A549 (cell line): ENCODE results near the gene BTN2A1. TPM values are rescaled to one million over a fixed set of nuclear protein-coding genes. Genes with fewer than 3 reads are reported as not detected.

Experiments
- ATAC-seq, 2 experiments: fragments of 200-7000 bp in 1 of 2; fragments of >200 bp in 1 of 2; cut with Nextera tagmentation in 1 of 2; cut with Tn5 transposase in 1 of 2; 3 replicates each; pipeline versions ENCODE4 v1.8.0 to v1.9.1; 2018 to 2020; ENCODE audit warnings: mild to moderate bottlenecking in 1 of 2, moderate library complexity in 1 of 2
- CTCF ChIA-PET: fragments of 300-600 bp; sonication (Branson Sonifier 250); formaldehyde crosslinking; extraction: SDS; loops from one replicate; lab custom pipeline; 2021; ENCODE audit warnings: antibody characterized with exemption, inconsistent platforms; lab: Yijun Ruan, JAX
- POLR2A ChIA-PET: fragments of 350-600 bp; formaldehyde crosslinking; extraction: SDS; loops from one replicate; lab custom pipeline; 2021; ENCODE audit warnings: antibody characterized with exemption, inconsistent platforms; lab: Yijun Ruan, JAX
- DNase-seq, 2 experiments: peaks; one replicate each; pipeline versions ENCODE4 v3.0.0 to v3.0.0-alpha.2; 2011 to 2016; ENCODE audit warnings: low read depth in 1 of 2, low spot score in 1 of 2
- FAIRE-seq: peaks from 2 replicates; lab custom pipeline; 2011; peaks lifted over from hg19 to GRCh38; lab: Jason Lieb, UNC
- H3K27ac ChIP-seq, 2 experiments: fragments of >200 bp; sonication (Bioruptor Twin); formaldehyde crosslinking; 3 replicates each; pipeline ENCODE4 v1.5.1; 2016 to 2017
- H3K4me1 ChIP-seq: fragments of >200 bp; sonication (Bioruptor Twin); formaldehyde crosslinking; 3 replicates; pipeline ENCODE4 v1.6.1; 2016
- H3K4me2 ChIP-seq: fragments of >200 bp; sonication (Bioruptor Twin); formaldehyde crosslinking; 3 replicates; pipeline ENCODE4 v1.6.1; 2016
- H3K4me3 ChIP-seq: fragments of >200 bp; sonication (Bioruptor Twin); formaldehyde crosslinking; 3 replicates; pipeline ENCODE4 v1.5.1; 2016
- H3K9me3 ChIP-seq: fragments of >200 bp; sonication (Bioruptor Twin); formaldehyde crosslinking; 3 replicates; pipeline ENCODE4 v1.6.1; 2016
- CBX8 ChIP-seq: fragments of 200-600 bp; sonication (generic); IDR thresholded peaks from 2 replicates; pipeline ENCODE4 v1.6.1; 2016
- EP300 ChIP-seq, 2 experiments: fragments of >200 bp; sonication (Bioruptor Twin); formaldehyde crosslinking; IDR thresholded peaks; 2 replicates in 1 of 2; 3 replicates in 1 of 2; pipeline ENCODE4 v1.6.1; 2016 to 2017
- ESRRA ChIP-seq: fragments of 150-350 bp; IDR thresholded peaks from 2 replicates; pipeline ENCODE4 v1.6.1; 2014; ENCODE audit warnings: mild to moderate bottlenecking, low read length, borderline replicate concordance
- FOSL2 ChIP-seq, 2 experiments: fragments of 450-650 bp in 1 of 2; fragments of >200 bp in 1 of 2; sonication (Bioruptor Twin) in 1 of 2; formaldehyde crosslinking; IDR thresholded peaks; 2 replicates each; pipeline versions ENCODE4 v1.5.0 to v1.6.1; 2016 to 2020; ENCODE audit warnings: mild to moderate bottlenecking in 1 of 2, moderate library complexity in 1 of 2
- FOXS1 ChIP-seq: fragments of 250-450 bp; sonication (Bioruptor Pico); IDR thresholded peaks from 2 replicates; pipeline ENCODE4 v1.5.0; 2020; ENCODE audit warnings: mild to moderate bottlenecking, moderate library complexity
- GATA3 ChIP-seq: IDR thresholded peaks from 2 replicates; pipeline ENCODE4 v1.6.1; 2012; ENCODE audit warnings: borderline replicate concordance
- HEYL ChIP-seq: fragments of 250-450 bp; sonication (Bioruptor Pico); IDR thresholded peaks from 2 replicates; pipeline ENCODE4 v1.8.0; 2021; ENCODE audit warnings: mild to moderate bottlenecking, moderate library complexity
- HOXA7 ChIP-seq: fragments of 250-450 bp; sonication (Bioruptor Pico); IDR thresholded peaks from 2 replicates; pipeline ENCODE4 v1.5.0; 2020; ENCODE audit warnings: mild to moderate bottlenecking, moderate library complexity
- JUN ChIP-seq, 2 experiments: fragments of >200 bp; sonication (Bioruptor Twin); formaldehyde crosslinking; IDR thresholded peaks; 2 replicates in 1 of 2; 3 replicates in 1 of 2; pipeline ENCODE4 v1.6.1; 2016 to 2017
- KDM1A ChIP-seq: fragments of 200-600 bp; sonication (generic); IDR thresholded peaks from 2 replicates; pipeline ENCODE4 v1.6.1; 2016; ENCODE audit warnings: low read depth, mild to moderate bottlenecking
- MAFK ChIP-seq: fragments of 450-650 bp; IDR thresholded peaks from 2 replicates; pipeline ENCODE4 v1.6.1; 2014; ENCODE audit not compliant: partially characterized antibody
- MAZ ChIP-seq: fragments of 150-350 bp; IDR thresholded peaks from 2 replicates; pipeline ENCODE4 v1.6.1; 2014; ENCODE audit warnings: antibody characterized with exemption, low read depth, low read length, borderline replicate concordance
- MYC ChIP-seq: IDR thresholded peaks from 2 replicates; pipeline ENCODE4 v1.6.1; 2012; ENCODE audit warnings: mild to moderate bottlenecking, inconsistent platforms, low read length, improper control_type of control experiment, borderline replicate concordance
- NFE2L2 ChIP-seq: fragments of 150-350 bp; conservative IDR thresholded peaks from 2 replicates; pipeline ENCODE4 v1.6.1; 2014; ENCODE audit warnings: low read length
- PHF8 ChIP-seq: fragments of 200-600 bp; sonication (generic); IDR thresholded peaks from 2 replicates; pipeline ENCODE4 v1.6.1; 2016; ENCODE audit warnings: low read depth, mild to moderate bottlenecking, antibody characterized with exemption, moderate library complexity, borderline replicate concordance
- POLR2AphosphoS2 ChIP-seq: conservative IDR thresholded peaks from 2 replicates; pipeline ENCODE4 v1.6.1; 2012; ENCODE audit warnings: low read length, improper control_type of control experiment, inconsistent platforms
- RARB ChIP-seq: fragments of 250-450 bp; sonication (Bioruptor Pico); IDR thresholded peaks from 2 replicates; pipeline ENCODE4 v1.8.0; 2021; ENCODE audit warnings: mild to moderate bottlenecking, moderate library complexity
- SMC3 ChIP-seq: fragments of >200 bp; sonication (Bioruptor Twin); formaldehyde crosslinking; IDR thresholded peaks from 3 replicates; pipeline ENCODE4 v1.6.1; 2018; ENCODE audit warnings: inconsistent platforms
- TP53 ChIP-seq: fragments of 250-450 bp; sonication (Bioruptor Pico); IDR thresholded peaks from 2 replicates; pipeline ENCODE4 v1.5.0; 2021; ENCODE audit warnings: mild to moderate bottlenecking, moderate library complexity
- ZNF302 ChIP-seq: fragments of 250-450 bp; sonication (Bioruptor Pico); IDR thresholded peaks from 2 replicates; pipeline ENCODE4 v1.9.0; 2021; ENCODE audit warnings: inconsistent platforms, mild to moderate bottlenecking, moderate library complexity
- ZSCAN20 ChIP-seq: fragments of 250-450 bp; sonication (Bioruptor Pico); IDR thresholded peaks from 2 replicates; pipeline ENCODE4 v1.8.0; 2022; ENCODE audit warnings: mild to moderate bottlenecking, moderate library complexity
- WGBS: methylation state at CpG from one replicate; pipeline ENCODE4 v1.1.6; 2017; ENCODE audit errors: missing lambda C conversion rate; 5-methylcytosine and 5-hydroxymethylcytosine counted together
- polyA plus RNA-seq, 4 experiments: library from polyadenylated mRNA; depleted of rRNA in 3 of 4; stranded (reverse); fragments of >200 nt; fragmentation: RNase III in 1 of 4; extraction: RNeasy Plus Mini Kit Qiagen cat#74134 plus additional on column Dnase treatment in 1 of 4; gene quantifications; 2 replicates in 3 of 4; 3 replicates in 1 of 4; pipeline ENCODE4 v1.2.3, GENCODE V29; 2011 to 2017
- TF ChIP-seq, protein P1 (sequence below): IDR thresholded peaks from 2 replicates; pipeline ENCODE4 v1.6.1; 2012; ENCODE audit warnings: low read depth, borderline replicate concordance
- TF ChIP-seq, protein P2 (sequence below): fragments of 150-350 bp; IDR thresholded peaks from 2 replicates; pipeline ENCODE4 v1.6.1; 2014; ENCODE audit warnings: low read depth, mild to moderate bottlenecking, low read length
- TF ChIP-seq, protein P3 (sequence below): fragments of 250-450 bp; sonication (Bioruptor Pico); IDR thresholded peaks from 2 replicates; pipeline ENCODE4 v1.5.0; 2021; ENCODE audit warnings: mild to moderate bottlenecking, moderate library complexity, borderline replicate concordance
- TF ChIP-seq, protein P4 (sequence below): fragments of 250-450 bp; sonication (Bioruptor Pico); IDR thresholded peaks from 2 replicates; pipeline ENCODE4 v1.5.0; 2020; ENCODE audit warnings: low read depth, mild to moderate bottlenecking, moderate library complexity

The BTN2A1 gene
- polyA plus RNA-seq, 2 of the 4 experiments (the other 2 are of a cell fraction) = 20.3 to 20.7 TPM

DNA sequence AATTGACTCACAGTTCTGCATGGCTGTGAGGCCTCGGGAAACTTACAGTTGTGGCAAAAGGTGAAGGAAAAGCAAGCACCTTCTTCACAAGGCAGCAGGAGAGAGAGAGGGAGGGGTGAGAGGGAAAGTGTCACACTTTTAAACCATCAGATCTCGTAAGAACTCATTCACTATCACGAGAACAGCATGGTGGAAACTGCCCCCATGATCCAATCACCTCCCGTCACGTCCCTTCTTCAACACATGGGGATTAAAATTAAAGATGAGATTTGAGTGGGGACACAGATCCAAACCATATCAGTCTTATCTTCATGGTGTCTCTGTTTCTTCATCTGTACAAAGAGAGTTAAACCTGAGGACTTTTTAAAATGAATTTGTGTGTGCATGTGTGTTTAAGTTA lies 28.6 kb downstream of the BTN2A1 start:
- DNase-seq (no peak), FAIRE-seq (no peak), ATAC-seq (no peak)
- Histone ChIP-seq H3K27ac (no peak overlapping the region), H3K4me1 (no peaks in the 10 kb centered on the region), H3K9me3 (no peaks in the 10 kb centered on the region), H3K4me3 (no peak overlapping the region), H3K4me2 (no peak overlapping the region)
- POLR2A ChIA-PET = no interaction called here
- TF ChIP-seq FOXS1 (CRISPR knock-in tag) (no peak), CBX8 (no peak), HOXA7 (CRISPR knock-in tag) (no peak), JUN (IDR thresholded peaks at IDR 0.05) (no peak), MAFK (no peak), PHF8 (no peak), GATA3 (no peak), ZNF302 (CRISPR knock-in tag) (no peak), POLR2AphosphoS2 (no peak), HEYL (CRISPR knock-in tag) (no peak), ZSCAN20 (CRISPR knock-in tag) (no peak), MYC (no peak), ESRRA (no peak)
- TF ChIP-seq, protein P1, sequence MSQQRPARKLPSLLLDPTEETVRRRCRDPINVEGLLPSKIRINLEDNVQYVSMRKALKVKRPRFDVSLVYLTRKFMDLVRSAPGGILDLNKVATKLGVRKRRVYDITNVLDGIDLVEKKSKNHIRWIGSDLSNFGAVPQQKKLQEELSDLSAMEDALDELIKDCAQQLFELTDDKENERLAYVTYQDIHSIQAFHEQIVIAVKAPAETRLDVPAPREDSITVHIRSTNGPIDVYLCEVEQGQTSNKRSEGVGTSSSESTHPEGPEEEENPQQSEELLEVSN = no peak
- TF ChIP-seq, protein P2, sequence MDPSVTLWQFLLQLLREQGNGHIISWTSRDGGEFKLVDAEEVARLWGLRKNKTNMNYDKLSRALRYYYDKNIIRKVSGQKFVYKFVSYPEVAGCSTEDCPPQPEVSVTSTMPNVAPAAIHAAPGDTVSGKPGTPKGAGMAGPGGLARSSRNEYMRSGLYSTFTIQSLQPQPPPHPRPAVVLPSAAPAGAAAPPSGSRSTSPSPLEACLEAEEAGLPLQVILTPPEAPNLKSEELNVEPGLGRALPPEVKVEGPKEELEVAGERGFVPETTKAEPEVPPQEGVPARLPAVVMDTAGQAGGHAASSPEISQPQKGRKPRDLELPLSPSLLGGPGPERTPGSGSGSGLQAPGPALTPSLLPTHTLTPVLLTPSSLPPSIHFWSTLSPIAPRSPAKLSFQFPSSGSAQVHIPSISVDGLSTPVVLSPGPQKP = no peak
- WGBS = 59% methylated on average over 5 of the region's 5 CpGs
- CTCF ChIA-PET = no interaction called here

DNA sequence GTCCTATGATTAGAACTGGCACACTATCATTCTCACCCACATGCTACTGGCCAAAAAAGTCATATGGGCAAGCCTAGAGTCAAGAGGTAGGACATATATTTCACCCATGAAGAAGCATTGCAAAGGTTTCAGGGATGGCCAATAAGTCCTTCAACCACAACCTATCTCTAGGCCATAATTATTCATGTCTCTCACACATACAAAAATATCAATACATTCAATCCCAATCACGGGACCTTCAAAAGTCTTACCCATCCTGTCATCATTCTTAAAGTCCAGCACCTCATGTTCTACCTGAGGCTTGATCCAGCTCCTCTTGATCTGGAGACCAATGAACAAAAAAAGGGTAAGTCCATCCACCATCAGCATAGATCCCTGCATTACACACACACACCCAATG lies 29.7 kb downstream of the BTN2A1 start:
- TF ChIP-seq NFE2L2 = no peak
- TF ChIP-seq RARB (CRISPR knock-in tag) = no peak
- Histone ChIP-seq H3K27ac (no peak overlapping the region), H3K4me1 (no peaks in the 10 kb centered on the region), H3K4me2 (no peak overlapping the region), H3K4me3 (no peak overlapping the region), H3K9me3 (no peaks in the 10 kb centered on the region)
- WGBS = 95% methylated on average over 1 of the region's 1 CpG
- CTCF ChIA-PET = no interaction called here
- no peak for DNase-seq
- no peak for ATAC-seq
- POLR2A ChIA-PET = no interaction called here
- no peak for FAIRE-seq

DNA sequence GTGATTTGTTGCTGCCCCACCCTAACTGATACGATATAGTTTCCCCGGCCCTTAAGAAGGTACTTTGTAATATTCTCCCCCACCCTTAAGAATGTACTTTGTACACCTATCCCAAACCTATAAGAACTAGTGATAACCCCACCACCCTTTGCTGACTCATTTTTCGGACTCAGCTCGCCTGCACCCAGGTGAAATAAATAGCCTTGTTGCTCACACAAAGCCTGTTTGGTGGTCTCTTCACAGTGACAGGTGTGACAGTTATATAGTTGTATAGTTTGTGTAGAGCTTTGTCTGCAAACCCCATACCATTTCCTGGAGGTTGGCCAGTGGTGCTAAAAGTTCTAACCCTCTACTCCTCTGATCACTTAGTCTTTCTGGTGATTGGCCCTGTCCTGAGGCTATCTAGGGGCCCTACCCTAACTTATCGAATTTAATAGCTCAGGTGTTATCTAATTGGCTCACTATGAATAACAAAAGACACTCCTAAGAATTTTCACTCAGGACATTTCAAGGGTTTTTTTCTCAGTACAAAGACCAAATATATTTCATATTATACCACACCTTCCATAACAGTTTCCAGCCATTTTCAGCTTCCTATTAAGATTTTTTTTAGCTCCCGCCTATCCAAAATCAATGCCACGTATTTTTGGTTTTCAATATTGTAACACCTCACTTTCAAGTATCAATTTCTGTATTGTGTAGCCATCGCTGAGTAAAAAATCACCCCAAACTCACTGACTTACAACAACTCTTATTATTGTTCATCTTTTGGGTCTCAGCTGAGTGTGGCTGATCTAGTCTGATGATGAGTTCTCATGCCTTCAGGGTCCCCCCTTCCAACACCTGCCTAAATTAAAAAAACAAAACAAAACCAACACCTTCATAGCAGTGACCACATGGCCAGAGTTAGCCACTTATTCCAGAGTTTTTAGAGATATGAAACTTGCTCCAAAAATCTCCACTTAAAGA lies 32.5 kb downstream of the BTN2A1 start:
- no peak overlapping the region for H3K4me2 ChIP-seq
- no peak overlapping the region for H3K4me3 ChIP-seq
- TF ChIP-seq FOSL2 (IDR thresholded peaks at IDR 0.05) = no peak
- no peak for TF ChIP-seq FOSL2 (CRISPR knock-in tag; IDR thresholded peaks at IDR 0.05)
- TF ChIP-seq GATA3 = no peak
- TF ChIP-seq MAZ = no peak
- TF ChIP-seq, protein P3, sequence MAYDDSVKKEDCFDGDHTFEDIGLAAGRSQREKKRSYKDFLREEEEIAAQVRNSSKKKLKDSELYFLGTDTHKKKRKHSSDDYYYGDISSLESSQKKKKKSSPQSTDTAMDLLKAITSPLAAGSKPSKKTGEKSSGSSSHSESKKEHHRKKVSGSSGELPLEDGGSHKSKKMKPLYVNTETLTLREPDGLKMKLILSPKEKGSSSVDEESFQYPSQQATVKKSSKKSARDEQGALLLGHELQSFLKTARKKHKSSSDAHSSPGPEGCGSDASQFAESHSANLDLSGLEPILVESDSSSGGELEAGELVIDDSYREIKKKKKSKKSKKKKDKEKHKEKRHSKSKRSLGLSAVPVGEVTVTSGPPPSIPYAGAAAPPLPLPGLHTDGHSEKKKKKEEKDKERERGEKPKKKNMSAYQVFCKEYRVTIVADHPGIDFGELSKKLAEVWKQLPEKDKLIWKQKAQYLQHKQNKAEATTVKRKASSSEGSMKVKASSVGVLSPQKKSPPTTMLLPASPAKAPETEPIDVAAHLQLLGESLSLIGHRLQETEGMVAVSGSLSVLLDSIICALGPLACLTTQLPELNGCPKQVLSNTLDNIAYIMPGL (CRISPR knock-in tag) = no peak
- TF ChIP-seq SMC3 = no peak
- TF ChIP-seq, protein P4, sequence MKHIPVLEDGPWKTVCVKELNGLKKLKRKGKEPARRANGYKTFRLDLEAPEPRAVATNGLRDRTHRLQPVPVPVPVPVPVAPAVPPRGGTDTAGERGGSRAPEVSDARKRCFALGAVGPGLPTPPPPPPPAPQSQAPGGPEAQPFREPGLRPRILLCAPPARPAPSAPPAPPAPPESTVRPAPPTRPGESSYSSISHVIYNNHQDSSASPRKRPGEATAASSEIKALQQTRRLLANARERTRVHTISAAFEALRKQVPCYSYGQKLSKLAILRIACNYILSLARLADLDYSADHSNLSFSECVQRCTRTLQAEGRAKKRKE (CRISPR knock-in tag) = no peak
- TF ChIP-seq EP300 (IDR thresholded peaks at IDR 0.05) = no peak
- no peak for TF ChIP-seq TP53 (CRISPR knock-in tag)
- no peak for TF ChIP-seq KDM1A
- no peak for TF ChIP-seq FOXS1 (CRISPR knock-in tag)
- TF ChIP-seq, all 56 proteins: peak for 0
- Histone ChIP-seq H3K9me3 (no peaks in the 10 kb centered on the region), H3K27ac (no peak overlapping the region), H3K4me1 (no peaks in the 10 kb centered on the region)
- ATAC-seq (no peak), DNase-seq (no peak), FAIRE-seq (no peak)
- whole genome bisulfite sequencing = 68% methylated on average over 8 of the region's 8 CpGs
- ChIA-PET CTCF (interaction anchor here (0.7 kb wide), 1 partner anchor 149 kb away, joined by 3 read pairs; no protein-coding TSS in a partner anchor), POLR2A (no interaction called here)
